HG02571 (cell line): ENCODE results near the gene SS18L1.
"Not testable (repeated sequence)": the region's sequence is repeated elsewhere in the genome, so short reads cannot be mapped to it uniquely, and the experiment has no call there.

Experiments
- ATAC-seq: cut with Tn5 transposase; IDR thresholded peaks from one replicate; pipeline ENCODE4 v1.9.1; 2021; ENCODE audit warnings: mild to moderate bottlenecking, moderate library complexity; ENCODE audit not compliant: unreplicated experiment

SS18L1 gene

GRCh38 chr20:62136283-62137091 lies 7.1 kb upstream of the SS18L1 start:
- no peak for ATAC-seq

- no peak for ATAC-seq
Observed at GRCh38 chr20:62137092-62137384, 6.5 kb upstream of the SS18L1 start.

DNA sequence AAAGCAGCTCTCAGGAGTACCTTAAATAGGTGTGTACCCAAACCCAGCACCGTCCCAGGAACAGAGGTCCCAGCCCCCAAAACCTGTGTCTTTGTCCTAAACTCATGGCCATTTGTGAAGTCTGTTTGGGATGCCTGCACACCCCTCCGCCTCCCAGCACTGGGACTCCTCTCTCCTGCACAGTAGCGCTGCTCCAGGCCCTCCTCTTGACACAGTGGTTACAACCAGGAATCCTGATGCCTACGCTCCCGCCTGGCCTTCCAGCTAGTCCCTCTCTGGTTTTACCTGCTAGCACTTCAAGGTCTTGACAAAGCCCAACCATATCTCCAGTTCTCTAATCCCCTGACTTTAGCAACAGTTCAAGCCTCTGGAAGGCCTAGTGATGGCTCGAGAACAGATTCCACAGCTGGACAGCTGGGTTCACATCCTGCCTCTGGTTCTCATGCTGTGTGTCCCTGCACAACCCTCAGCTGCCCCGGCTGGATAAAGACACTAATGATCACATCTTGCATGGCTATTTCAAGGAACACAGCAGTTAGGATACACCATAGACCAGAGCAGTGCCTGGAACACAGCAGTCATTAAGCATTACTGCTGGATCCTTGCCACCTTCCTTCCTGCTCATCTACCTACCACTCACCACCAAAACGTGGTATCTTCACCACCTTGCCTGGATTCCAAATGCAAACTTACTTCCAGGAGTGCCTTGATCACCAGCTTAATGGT lies 5.9 kb upstream of the SS18L1 start:
- no peak for ATAC-seq

DNA sequence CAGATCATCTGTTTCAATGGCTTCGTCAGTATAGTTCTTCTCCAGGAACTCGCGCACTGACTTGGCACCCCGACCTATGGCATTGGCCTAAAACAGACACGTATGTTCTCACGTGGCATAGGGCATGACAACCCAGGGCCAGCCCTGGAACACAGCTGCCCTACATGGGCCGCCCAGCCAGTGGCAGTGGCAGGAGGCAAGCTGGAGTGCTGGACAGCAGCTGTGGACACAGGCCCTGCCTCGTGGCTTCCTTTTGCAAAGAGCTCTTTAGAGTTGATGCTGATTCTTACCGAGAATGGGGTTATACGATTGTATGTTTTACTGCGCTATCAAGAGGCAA lies 5.4 kb upstream of the SS18L1 start:
- no peak for ATAC-seq

GRCh38 chr20:62138912-62139311 lies 4.7 kb upstream of the SS18L1 start:
- ATAC-seq: no peak

GRCh38 chr20:62139636-62140035 lies 3.9 kb upstream of the SS18L1 start:
- ATAC-seq: no peak

- ATAC-seq: no peak
Observed at GRCh38 chr20:62141043-62141396, 2.5 kb upstream of the SS18L1 start.

- ATAC-seq: no peak
Observed at GRCh38 chr20:62141397-62142251, 1.9 kb upstream of the SS18L1 start.

GRCh38 chr20:62142252-62143080 lies 1.1 kb upstream of the SS18L1 start:
- ATAC-seq: peak; percentile 14

- peak; percentile 21 for ATAC-seq
Observed at GRCh38 chr20:62143957-62144825, 622 bp downstream of the SS18L1 start.

- ATAC-seq: no peak
Observed at GRCh38 chr20:62145688-62146018, 2.1 kb downstream of the SS18L1 start.

DNA sequence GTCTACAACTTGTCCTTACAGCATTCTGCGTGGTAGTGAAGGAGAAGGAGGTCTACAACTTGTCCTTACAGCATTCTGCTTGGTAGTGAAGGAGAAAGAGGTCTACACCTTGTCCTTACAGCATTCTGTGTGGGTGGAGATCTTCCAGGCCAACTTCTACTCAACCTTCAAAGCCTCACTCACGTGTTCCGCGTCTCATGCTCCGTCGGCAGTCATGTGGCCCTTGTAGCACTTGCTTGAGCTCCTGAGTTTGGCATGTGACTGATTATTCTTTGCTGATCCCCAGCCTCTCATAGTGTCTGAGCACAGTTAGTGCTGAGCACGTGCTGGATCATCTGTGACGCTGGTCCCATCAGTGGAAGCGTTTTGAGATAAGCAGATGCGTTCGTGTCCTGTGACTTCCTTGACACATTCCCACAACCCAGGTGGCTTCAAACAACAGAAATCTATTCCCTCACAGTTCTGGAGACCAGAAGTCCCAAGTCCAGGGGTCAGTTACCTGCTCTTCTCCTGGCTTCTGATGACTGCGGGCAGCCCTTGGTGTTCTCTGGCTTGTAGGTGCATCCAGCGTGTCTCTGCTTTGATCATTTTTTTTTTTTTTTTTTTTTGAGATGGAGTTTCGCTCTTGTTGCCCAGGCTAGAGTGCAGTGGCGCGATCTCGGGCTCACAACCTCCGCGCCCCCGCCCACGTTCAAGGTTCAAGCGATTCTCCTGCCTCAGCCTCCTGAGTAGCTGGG lies 2.6 kb downstream of the SS18L1 start:
- ATAC-seq: no peak

DNA sequence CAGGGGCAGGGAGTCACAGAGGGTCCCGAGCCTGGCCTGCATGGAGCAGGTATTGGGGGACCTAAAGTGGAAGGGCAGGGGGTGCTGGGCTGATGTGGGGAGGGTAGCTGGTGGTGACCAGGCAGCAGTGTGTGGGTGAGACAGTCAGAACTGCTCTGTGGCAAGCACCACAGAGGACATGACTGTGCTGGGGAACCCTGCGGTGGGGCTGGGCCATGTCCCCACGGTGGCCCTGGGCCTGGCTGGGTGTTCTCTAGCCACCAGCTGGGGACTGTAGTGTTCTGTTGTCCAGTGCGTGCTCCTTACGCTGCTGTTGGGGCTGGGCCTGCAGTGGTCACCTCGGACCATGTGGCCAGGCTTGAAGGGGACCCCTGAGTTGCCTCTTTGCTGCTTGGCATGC lies 3.6 kb downstream of the SS18L1 start:
- no peak for ATAC-seq

- no peak for ATAC-seq
Observed at GRCh38 chr20:62147528-62147927, 4.0 kb downstream of the SS18L1 start.

GRCh38 chr20:62148383-62148782 lies 4.8 kb downstream of the SS18L1 start:
- ATAC-seq: not testable (repeated sequence)

DNA sequence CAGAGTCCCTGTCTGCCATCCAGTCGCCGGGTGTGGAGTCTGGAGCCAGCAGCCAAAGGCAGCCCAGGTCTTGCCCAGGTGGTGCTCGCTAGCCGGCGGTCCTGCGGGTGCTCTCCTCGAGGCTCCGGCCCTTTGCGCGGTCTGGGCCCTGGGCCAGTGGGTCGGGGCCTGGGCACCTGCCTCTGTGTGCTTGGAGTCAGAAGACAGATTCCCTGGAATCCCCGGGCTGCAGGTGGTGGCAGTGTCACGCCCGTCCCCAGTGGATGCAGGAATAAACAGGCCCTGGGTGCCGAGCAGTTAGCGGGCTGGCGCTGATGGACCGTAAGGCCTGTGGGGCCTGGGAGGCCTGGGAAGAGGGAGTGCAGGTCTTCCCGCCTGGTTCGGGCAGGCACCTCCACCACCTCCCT lies 5.3 kb downstream of the SS18L1 start:
- ATAC-seq: no peak

- ATAC-seq: no peak
Observed at GRCh38 chr20:62149532-62150309, 6.2 kb downstream of the SS18L1 start.

- no peak for ATAC-seq
Observed at GRCh38 chr20:62150310-62150575, 6.7 kb downstream of the SS18L1 start.

DNA sequence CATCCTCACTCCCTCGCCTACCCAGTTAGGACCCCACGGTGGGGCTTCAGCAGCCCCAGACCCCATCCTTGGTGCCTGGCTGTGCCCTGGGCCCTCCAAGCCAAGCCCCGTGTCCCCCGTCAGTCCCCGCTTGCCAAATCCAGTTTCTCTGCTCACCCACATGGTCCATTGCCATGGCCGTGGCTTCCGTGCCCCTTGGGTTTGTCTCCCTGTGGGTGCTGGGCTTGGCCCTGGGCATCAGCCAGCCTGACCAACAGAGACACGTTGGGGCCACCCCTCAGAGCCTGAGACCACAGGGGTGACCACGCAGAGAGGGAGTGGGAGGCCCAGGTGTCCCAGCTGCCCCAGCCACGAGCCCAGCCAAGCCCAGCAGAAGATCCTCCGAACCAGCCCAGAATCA lies 7.7 kb downstream of the SS18L1 start:
- ATAC-seq: no peak
